C1 segment of cervical spinal cord (tissue), 14 donors: ENCODE results near the gene TMEM184C.

Source experiments
- DNase-seq, 14 donors: peaks; one replicate each; lab custom pipeline; 2025; lab: John Stamatoyannopoulos, UW

TMEM184C gene

DNA sequence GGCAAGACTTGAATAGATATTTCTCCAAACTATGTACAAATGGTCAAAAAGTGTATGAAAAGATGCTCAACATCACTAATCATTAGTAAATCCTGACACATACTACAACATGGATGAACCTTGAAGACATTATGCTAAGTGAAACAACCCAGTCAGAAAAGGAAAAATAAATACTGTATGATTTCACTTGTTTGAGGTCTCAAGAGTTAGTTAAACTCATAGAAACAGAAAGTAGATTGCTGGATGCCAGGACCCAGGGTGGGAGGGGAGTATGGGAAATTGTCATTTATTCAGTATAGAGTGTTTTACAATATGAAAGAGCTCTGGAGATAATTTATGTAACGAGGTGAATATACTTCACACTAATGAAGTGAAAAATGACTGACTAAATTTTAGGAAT, 34.4 kb downstream of the TMEM184C start:
- DNase-seq, result no peak

DNA sequence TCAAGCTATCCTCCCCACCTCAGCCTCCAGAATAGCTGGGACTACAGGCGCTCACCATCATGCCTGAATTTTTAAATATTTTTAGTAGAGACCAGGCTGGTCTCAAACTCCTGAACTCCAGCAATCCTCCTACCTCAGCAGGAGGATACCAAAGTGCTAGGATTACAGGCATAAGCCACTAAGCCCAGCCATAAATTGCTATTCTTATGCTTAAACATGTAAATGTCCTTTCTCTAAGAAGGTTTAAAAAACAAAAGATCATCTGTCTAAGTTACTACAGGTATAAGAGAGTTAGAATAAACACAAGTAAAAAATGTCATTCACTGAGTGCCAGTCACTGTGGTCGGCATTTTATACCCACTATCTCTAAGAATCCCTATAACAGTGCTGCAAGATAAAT, 38.4 kb downstream of the TMEM184C start:
- DNase-seq, result no peak

DNA sequence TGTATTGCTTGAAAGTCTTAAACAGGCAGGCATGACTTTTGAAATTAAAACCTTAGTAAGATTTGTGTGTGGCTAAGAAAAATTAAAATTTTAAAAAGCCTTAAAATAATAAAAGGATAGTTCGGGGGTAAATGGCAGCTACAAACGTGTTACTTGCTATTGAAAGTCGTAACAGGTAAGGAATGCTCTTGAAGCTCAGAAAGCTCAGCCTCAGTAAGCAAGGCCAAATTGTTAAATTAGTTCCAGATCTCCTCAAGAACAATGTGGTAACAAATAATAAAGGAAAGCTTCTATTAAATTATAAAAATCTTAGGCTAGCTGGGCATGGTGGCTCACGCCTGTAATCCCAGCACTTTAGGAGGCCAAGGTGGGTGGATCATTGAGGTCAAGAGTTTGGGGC, 41.3 kb downstream of the TMEM184C start:
- no peak for DNase-seq

DNA sequence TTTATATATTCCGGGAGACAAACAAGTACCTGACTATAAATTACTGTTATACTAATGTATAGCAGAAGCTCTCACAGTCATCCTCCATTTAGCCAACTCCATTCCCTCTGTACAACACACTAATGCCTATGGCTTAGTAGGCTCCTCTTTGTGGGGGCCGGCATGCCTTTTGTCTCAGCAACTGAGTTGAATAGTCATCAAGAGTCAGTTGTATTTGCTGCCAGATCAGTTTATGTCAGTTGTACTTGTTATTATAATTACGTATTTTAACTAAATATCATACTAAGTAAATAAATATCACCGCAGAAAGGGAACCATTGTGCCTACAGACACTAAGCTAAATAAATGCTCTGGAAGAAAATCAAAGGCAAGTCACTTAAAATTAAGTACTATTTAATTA, 56.9 kb downstream of the TMEM184C start:
- DNase-seq, result no peak

DNA sequence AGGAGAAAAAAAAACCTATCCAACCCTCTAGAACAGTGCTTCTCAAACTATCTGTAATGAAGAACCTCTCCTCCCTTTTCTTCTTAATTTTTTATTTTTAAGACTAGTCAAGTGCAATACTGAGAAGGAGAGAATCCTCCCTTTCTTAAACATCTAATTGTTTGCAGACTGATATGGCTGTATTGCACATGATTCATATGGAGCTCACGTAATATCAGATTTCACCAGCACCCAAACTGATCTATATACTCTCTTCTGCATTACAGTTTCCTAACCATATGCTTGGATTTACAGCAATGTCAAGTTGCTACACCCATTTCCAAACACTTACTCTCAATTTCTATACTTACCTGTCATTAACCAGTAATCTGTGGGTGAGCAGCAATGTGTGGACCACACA, 57.3 kb downstream of the TMEM184C start:
- no peak for DNase-seq

DNA sequence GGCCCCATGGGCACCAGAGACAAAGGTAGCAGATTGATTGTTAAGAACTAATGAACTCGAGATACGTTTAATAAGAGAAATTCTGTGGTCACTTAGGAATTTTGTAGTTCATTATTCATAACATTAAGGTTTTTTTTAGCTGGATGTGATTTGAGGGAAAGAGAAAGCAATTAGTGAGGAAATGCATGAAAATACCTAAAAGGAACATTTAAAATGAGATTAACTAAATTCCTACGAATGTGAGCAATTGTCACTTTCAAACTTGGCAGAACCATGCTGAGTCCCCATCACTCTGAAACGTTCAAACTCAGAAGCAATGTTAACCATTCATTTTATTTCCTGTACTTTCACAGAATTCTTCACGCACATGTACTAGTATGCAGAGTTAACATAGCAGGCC, 60.9 kb downstream of the TMEM184C start:
- no peak for DNase-seq

DNA sequence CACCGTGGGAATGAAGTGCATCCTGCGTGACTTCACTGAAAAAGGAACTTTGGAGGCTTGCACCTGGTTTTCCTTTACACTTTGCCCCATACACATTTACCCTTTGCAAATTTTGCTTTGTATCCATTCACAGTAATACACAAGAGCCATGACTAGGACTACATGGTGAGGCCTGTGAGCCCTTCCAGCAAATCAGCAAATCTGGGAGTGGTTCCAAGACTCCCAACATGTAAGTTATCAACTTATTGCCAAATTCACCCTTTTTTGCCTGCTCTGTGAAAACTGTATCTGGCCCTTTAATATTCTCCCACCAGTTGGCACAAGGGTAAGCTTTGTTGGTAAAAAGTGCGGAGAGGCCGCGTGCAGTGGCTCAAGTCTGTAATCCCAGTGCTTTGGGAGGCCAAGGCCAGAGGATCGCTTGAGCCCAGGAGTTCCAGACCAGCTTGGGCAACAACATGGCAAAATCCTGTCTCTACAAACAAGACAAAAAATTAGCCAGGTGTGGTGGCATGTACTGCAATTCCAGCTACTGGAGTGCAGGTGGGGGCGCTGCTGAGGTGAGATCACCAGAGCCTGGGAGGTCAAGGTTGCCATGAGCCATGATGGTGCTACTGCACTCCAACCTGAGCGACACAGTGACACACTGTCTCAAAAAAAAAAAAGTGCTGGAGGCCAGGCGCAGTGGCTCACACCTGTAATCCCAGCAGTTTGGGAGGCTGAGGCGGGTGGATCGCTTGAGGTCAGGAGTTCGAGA, 61.8 kb downstream of the TMEM184C start:
- no peak for DNase-seq

DNA sequence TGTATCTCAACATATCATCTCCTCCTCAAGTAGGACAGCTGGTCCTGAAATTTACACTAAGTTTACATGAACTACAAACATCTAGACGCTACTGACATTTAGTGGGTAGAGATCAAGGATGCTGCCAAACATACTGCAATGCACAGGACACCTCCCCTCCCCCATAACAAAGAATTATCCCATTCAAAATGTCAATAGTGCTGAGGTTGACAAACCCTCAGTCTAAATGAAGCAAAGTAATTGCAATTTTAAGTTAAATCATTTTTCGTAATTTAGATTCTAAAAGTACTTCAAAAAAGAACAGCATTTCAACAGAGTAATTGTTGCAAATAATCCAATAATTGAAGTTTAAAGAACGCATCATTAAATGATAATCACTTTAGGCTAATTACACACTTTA, 65.6 kb downstream of the TMEM184C start:
- DNase-seq, result peak in 1 of 14 donors; percentile 17

DNA sequence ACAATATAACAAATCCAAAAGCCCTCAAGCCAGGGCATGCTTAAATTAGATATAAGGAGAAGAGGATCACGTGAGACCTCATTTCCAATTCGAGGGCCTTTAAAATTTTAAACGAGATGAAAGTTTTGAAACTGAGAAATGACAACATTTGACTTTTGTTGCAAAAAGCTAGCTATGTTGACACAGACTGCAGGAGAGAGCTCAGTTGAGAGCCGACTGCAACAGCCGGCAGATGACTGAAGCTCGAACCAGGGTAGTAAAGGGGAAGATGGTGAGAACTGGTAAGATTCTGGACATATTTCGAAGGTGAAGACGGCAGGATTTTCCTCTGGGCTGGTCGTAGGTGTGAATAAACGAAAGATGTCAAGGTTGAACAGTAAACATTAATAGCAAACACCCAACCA, 66.0 kb downstream of the TMEM184C start:
- peak in 6 of 14 donors; percentile 3 to 43 (median 10) for DNase-seq

DNA sequence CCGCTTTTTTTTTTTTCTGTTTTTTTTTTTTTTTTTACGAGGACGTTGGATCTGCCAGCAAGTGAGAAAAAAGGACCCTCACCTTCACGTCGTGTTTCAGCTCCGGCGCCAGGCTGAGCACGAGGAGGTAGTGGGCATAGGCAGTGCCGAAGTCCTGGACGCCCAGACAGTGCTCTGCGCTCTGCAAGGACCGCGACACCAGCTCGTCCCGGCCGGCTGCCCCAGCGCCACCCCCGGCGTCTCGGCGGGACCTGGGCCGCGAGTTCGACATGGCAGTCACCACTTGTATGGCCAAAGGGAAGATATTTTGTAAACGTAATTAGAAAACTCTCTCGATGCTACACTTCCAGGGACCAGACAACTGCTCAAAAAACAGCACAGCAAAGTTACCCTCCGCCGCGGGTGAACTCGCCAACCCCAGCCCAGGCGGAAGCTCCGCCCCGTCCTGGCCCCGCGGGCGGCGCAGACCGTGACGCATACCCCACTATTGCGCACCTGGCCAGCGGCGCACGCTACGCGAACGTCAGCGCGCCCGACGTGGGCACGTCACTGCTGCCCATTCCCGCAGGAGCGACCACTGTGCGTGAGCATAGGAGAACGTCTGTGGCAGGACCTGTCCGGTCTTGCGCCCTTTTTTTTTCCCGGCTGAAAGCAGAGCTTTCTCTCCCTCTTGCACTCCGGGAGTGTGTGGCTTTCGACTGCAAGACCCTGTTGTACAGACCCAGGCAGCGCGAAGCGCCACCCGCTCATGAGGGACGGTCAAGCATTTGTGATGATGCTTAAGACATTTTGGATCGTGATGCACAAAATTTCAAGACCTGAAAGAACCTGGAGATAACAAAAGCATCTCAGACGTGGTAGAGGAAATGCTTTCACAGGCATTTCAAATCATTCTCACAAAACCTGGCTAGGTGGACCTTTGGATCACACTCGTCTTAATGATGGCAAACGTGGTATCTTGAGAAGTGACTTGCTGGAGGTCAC, 66.8 kb downstream of the TMEM184C start, which contains the start of gene PRMT9:
Gene PRMT9 (minus strand): TSS at position 447 of the 984 bp plus-strand sequence. CDS start 176 bp downstream, at position 271.
- peak; percentile 51 to 91 (median 80) for DNase-seq

DNA sequence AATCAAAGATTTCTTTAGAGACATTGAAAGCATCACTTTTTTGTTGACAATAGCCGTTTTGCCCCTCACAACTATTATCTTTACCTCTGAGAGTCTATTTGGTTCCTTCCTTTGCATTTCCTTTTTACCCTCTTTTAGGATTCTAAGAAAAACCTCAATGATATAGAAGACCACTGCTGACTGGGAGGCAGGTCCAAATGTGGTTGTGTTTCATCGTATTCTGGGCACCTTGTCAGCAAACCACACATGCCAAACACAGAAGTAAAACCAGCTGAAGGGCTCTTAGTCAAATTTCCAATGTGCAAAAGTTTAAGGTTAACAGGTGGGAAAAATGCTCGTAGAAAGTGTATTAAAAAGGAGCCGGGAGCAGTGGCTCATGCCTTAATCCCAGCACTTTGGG, 71.9 kb downstream of the TMEM184C start:
- DNase-seq, result no peak

DNA sequence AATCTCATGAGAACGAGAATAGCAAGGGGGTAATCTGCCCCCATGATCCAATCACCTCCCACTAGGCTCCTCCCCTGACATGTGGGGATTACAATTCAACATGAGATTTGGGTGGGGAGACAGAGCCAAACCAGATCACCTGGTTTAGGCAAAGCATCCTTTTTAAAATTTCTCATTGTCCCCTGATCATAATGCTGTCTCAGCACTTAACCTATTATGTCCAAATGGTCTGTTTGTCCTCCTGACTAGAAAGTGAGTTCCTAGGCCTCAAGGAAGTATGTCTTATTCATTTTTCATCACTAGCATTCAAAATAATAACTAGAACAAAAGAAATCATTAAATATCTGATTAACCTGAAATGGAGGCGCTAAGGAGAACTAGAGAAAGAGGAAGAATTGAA, 74.6 kb downstream of the TMEM184C start:
- DNase-seq, result no peak

DNA sequence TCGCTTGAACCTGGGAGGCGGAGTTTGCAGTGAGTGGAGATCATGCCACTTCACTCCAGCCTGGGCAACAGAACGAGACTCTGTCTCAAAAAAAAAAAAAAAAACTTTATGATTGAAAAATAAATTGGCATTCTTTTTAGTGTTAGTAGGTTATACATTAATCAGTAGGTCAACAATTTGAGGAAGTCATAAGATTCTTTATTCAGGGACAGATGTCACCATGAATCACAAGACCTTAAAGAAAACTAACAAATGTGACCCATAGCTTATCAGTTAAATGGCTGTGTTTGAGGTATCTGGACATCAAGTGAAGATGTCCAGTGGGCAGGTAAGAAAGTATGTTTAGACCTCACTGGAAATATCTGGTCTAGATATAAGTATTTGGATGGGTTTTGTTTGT, 76.0 kb downstream of the TMEM184C start:
- DNase-seq, result no peak

DNA sequence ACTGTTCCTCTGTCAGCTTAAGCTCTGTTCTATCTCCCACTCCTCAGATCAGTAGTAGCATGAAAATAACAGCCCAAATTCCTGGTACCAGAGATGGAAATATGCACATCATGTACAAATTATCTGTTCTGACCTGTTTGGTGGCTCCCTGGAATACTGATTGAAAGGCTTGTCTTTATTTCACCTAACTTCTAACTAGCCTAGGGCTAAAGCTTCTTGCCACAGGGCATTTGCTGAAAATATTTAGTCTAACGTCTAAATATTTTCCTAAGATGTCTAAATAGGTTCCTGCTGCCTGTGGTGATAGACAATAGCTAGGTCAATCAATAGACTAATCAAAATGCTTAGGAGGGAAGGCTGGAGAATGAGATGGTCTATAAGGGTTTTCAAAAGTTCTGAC, 79.7 kb downstream of the TMEM184C start:
- DNase-seq, result no peak

DNA sequence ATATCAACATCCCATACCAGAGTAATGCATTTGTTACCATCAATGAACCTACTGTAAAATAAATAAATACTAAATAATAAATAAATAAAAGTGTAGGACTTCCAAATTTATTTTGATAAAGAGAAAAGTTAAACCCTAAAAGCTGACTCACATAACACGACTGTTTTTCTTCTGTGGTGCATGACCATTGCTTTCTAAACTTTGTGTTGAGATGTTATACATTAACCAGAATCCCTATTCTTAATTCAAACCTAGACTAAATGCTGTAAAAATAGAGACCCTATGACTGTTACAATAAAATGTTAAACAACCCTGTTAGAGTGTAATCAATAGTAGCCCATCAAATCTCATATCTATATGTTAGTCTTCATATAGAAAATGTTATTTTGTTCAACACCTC, 87.6 kb downstream of the TMEM184C start:
- DNase-seq, result no peak

DNA sequence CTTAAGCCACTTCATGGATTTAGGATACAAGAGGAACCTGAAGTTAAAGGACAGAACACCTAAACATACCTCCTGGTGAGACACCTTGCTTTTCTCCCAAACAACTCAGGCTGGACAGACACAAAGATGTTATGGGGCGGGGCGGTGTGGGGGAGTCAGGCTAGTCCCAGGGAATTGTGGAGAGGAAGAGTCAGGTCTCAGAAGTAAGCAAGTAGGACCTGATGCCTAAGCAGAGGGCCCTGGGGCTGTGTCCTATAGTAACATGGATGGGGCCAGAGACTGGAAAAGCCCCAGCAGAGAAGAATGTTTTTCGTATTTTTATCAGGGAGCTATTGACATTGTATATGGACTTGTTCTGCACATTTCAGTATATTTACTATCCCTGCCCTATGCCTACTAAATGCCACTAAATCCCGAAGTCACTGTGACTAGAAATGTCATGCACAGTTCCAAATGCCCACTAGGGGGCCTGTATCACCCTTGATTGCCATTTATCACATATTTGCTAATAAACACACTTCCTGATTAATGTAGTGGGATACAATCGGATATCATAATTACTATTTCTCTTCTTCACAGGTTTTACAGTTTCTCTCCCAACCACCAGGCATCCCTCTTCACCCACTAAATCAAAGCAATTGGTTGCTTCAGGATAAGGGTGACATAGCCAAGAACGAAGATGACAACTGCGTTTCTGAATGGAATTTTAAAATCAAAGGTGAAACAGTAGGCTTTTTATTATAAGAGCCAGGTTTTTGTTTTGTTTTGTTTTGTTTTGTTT, 90.9 kb downstream of the TMEM184C start:
- peak in 4 of 14 donors; percentile 0 to 44 (median 18) for DNase-seq

DNA sequence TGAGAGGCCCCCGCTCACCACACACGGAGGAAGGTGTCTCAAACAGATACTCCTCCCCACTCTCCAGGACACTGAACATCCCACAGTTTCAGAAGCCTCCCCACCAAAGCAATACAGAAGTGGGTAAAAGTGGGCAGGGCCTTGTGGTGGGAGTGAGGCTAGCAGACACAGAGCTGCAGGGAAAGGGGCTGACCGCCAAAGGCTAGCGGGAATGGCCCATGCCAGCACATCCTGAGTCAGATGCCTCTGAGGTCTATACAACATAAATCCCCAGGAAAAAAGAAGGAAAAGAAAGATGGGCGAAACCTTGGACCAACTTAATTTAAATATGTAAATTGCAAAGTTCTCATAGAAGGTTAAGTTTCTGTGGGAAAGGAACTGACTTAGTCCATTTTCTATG, 92.8 kb downstream of the TMEM184C start:
- no peak for DNase-seq

DNA sequence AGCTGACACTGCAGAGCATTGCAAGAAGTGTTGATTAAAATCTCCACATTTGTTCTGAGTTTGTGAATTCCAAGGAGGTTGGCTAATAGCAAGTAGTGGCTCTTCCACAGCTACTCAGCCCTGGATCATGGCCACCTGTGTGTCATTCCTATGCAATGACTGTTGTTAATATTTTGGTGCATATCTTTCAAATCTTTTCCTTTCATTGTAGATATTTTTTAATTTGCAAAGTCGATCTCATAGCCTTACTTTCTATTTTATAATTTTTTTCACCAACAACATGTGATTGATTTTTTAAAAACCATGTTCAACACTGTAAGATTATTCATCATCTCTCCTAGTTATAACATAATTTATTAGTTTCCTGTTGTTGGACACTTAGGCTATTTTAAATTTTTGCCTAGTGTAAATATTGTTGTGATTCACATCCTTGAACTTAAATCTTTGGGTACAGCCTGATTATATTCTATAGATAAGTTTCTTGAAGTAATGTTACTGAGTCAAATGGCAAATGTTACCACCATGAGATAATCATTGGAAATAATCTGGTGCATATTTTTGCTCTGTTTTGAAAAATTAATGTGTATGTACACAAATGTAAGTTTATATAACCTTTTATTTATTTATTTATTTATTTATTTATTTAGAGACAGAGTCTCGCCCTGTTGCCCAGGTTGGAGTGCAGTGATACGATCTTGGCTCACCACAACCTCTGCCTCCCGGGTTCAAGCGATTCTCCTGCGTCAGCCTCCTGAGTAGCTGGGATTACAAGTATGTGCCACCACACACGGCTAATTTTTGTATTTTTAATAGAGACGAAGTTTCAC, 97.6 kb downstream of the TMEM184C start:
- DNase-seq, result no peak

DNA sequence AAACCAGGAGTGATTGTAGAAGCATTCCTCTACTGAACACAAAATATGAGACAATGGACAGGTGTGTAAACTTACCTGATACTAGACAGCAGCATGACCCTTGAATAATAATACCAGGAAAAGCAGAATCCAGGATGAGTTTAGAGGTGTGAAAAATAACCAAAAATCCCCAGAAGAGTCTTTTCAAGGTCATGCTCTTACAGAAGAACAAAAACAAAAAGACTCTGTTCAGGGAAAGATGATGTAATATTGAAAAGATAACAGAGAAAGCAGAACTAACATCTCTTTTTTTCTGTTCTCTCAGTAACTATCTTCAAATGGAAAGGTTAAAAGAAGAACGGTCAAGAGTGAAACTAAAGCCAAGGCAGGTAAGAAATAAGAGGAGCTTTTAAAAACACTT, 100.7 kb downstream of the TMEM184C start:
- DNase-seq, result no peak
